D721Med (cell line): ENCODE measurements around the gene TSG101.

Experiments used
- DNase-seq: peaks from one replicate; pipeline ENCODE4 v3.0.0; 2011; ENCODE audit warnings: low spot score; ENCODE audit not compliant: insufficient read length
- FAIRE-seq: peaks from 2 replicates; lab custom pipeline; 2011; peaks lifted over from hg19 to GRCh38; lab: Jason Lieb, UNC
- TF ChIP-seq, protein P1 (sequence below): IDR thresholded peaks from 2 replicates; pipeline ENCODE4 v1.5.1; 2012; ENCODE audit warnings: mild to moderate bottlenecking, control low read depth; ENCODE audit not compliant: insufficient read depth; ENCODE audit errors: missing control alignments

TSG101 gene

DNA sequence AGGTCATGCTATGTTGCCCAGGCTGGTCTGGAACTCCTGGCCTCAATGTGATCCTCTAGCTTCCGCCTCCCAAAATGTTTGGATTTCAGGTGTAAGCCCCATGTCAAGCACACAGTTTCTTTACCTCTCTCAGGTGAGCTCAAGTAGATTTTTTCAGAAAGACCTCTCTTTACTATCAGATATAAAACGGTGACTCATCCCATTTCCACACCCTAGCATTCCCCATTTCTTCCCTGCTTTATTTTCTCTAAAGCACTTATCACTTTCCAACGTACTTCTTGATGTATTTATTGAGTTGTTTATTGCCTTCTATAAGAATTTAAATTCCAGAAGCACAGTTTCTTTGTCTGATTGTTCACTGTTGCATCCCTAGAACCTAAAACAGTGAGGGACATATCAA lies 3.7 kb downstream of the TSG101 start:
- TF ChIP-seq, protein P1, sequence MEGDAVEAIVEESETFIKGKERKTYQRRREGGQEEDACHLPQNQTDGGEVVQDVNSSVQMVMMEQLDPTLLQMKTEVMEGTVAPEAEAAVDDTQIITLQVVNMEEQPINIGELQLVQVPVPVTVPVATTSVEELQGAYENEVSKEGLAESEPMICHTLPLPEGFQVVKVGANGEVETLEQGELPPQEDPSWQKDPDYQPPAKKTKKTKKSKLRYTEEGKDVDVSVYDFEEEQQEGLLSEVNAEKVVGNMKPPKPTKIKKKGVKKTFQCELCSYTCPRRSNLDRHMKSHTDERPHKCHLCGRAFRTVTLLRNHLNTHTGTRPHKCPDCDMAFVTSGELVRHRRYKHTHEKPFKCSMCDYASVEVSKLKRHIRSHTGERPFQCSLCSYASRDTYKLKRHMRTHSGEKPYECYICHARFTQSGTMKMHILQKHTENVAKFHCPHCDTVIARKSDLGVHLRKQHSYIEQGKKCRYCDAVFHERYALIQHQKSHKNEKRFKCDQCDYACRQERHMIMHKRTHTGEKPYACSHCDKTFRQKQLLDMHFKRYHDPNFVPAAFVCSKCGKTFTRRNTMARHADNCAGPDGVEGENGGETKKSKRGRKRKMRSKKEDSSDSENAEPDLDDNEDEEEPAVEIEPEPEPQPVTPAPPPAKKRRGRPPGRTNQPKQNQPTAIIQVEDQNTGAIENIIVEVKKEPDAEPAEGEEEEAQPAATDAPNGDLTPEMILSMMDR, result no peak
- DNase-seq, result no peak
- no peak for FAIRE-seq

DNA sequence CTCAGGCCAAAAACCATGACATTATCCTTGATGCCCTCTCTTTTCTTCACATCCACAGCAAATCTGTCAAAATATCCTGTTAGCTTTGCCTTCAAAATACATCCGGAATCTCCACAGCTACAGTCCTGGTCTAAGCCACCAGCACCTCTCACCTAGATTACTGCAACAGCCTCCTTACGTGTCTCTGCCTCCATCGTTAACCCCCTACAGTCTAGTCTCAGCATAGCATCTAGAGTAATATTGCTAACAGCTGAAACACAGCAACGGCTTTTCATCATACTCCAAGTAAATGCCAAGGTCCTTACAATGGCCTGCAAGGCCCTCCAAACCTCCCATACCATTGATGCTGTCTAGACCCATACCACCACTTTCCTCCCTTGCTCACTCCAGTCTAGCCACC lies 4.4 kb downstream of the TSG101 start:
- FAIRE-seq (no peak), DNase-seq (no peak)
- TF ChIP-seq, protein P1, result no peak

DNA sequence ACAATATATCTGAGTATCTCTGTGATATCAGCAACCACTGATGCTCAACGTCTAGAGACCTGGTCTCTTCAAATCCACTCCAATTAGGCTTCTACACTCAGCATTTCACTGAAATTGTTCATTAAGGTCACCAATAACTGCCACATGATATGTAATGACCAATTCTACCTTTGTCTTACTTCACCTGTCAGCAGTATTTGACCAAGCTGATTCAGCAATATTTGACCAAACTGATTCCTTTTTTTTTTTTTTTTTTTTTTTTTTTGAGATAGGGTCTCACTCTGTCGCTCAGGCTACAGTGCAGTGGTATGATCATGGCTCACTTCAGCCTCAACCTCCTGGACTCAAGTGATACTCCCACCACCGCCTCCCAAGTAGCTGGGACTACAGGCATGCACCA lies 5.6 kb downstream of the TSG101 start:
- no peak for FAIRE-seq
- TF ChIP-seq, protein P1, result no peak
- no peak for DNase-seq

DNA sequence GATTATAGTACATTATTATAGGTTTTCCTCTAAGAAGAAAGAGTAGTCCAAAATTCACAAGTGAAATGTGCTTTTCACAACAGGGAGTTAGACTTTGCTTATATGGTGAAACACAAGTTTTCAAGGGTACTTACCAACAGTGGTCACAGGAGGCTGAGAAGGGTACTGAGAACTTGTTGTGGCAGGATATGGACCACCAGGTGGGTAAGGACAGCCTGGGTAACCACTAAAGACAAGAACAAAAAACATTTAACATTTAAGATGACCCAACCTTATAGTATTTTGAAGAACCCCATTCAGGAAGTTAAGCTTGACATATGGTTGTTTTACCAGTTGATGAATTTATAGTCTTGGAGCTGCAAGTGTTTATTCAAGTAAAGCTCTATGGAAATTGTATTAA lies 24.4 kb downstream of the TSG101 start:
- FAIRE-seq (no peak), DNase-seq (no peak)
- TF ChIP-seq, protein P1, result no peak

DNA sequence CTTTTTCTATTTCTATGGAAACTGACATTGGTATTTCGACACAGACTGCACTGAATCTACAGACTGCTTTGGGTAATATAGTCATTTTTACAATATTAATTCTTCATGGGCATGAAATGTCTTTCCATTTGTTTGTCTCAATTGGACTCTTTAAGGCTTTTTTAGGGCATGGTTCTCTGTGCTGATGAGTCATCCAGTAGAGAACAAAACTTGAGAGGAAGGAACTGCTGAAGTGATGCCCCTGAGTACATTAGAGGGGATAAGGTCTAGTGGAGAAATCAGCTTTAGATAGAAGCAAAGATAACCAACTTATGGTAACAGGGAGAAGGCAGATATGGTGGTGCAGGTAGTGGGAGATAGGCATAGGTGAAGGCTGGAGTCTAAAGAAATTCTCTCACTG lies 25.1 kb downstream of the TSG101 start:
- no peak for FAIRE-seq
- DNase-seq, result no peak
- TF ChIP-seq, protein P1, result no peak

DNA sequence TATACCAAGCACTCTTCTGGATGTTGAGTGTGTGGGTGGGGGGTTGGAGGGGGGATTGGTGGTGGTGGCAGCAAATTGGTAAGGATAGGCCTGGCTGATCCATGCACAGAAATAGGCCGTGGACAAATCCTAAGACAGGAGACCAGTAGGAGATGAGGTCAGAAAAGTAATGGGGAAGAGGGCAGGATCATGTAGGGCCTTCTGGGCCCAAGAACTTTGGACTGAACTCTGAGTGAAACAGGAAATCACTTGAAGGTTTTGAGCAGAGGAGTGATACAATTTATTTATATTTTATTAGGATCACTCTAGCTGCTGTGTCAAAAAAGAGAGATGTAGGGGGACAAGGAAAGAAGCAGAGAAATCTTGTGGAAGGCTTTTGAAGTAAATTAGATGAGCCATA lies 28.7 kb downstream of the TSG101 start:
- DNase-seq (no peak), FAIRE-seq (no peak)
- TF ChIP-seq, protein P1, result no peak

DNA sequence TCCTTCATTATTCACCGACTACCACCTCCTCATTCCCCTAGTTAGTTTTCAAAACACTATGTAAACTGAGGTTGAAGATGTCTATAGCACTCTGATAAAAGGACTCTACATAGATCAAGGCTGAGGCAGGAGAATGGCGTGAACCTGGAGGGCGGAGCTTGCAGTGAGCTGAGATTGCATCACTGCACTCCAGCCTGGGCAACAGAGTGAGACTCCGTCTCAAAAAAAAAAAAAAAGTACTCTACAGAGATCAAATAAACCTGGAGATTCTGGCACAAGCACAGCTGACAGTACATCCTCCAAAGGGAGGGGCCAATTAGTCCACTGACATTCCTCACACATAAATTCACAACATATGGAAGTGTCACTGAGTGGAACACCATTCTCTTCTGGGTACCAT lies 31.0 kb downstream of the TSG101 start:
- DNase-seq (no peak), FAIRE-seq (no peak)
- TF ChIP-seq, protein P1, result no peak
